RWPE2 (cell line): ENCODE measurements around the gene RPL15.

Source experiments
- ATAC-seq: fragments of 200-7000 bp; cut with Tn5 transposase; 3 replicates; pipeline ENCODE4 v1.9.1; 2021; ENCODE audit warnings: low read depth
- DNase-seq: peaks from one replicate; pipeline ENCODE4 v3.0.0-alpha.2; 2020; ENCODE audit warnings: low spot score
- H3K27ac ChIP-seq: fragments of 450-650 bp; 2 replicates; pipeline ENCODE4 v1.5.1; 2017; ENCODE audit warnings: mild to moderate bottlenecking; ENCODE audit not compliant: poor library complexity, severe bottlenecking
- H3K27me3 ChIP-seq: fragments of 250-450 bp; sonication (Bioruptor Pico); 2 replicates; pipeline ENCODE4 v1.5.1; 2021; ENCODE audit warnings: mild to moderate bottlenecking, moderate library complexity; ENCODE audit not compliant: insufficient read depth, poor library complexity, severe bottlenecking
- H3K36me3 ChIP-seq: fragments of 250-450 bp; sonication (Bioruptor Pico); 2 replicates; pipeline ENCODE4 v1.5.1; 2020; ENCODE audit warnings: low read depth, mild to moderate bottlenecking, moderate library complexity
- H3K4me1 ChIP-seq: fragments of 250-450 bp; sonication (Bioruptor Pico); 2 replicates; pipeline ENCODE4 v1.5.1; 2021; ENCODE audit warnings: mild to moderate bottlenecking, moderate library complexity; ENCODE audit not compliant: insufficient read depth, poor library complexity, severe bottlenecking
- H3K4me3 ChIP-seq: fragments of 250-450 bp; sonication (Bioruptor Pico); 2 replicates; pipeline ENCODE4 v1.5.1; 2021; ENCODE audit warnings: mild to moderate bottlenecking, moderate library complexity; ENCODE audit not compliant: severe bottlenecking
- H3K9me3 ChIP-seq: fragments of 250-450 bp; sonication (Bioruptor Pico); 2 replicates; pipeline ENCODE4 v1.5.1; 2021; ENCODE audit warnings: mild to moderate bottlenecking, moderate library complexity; ENCODE audit not compliant: severe bottlenecking
- TF ChIP-seq, protein P1 (sequence below): fragments of 450-650 bp; IDR thresholded peaks from one replicate; pipeline ENCODE4 v1.5.1; 2017; ENCODE audit warnings: mild to moderate bottlenecking, moderate library complexity; ENCODE audit not compliant: poor library complexity, severe bottlenecking

The RPL15 gene

DNA sequence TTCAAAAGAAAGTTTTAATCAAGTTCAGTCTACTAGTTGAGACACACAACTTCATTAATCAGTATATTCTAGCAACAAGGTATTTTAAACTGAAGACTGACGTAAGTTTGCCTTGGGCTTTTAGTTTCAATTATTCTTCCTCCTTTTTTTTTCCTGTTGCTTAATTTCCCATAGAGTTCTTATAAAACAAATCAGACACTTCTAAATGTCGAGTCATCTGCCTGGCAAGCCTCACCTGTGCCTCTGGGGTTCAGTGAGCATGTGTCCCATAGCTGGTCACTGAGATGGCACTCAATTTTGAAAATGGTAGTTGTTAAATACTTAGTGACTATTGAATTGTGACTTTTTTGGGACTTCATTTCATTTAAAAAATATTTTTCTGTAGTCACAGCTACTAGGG lies 27.5 kb upstream of the RPL15 start:
- no peaks in the 10 kb centered on the region for H3K9me3 ChIP-seq
- H3K4me3 ChIP-seq, result no peak overlapping the region
- H3K27ac ChIP-seq, result no peak overlapping the region
- no peak for ATAC-seq
- TF ChIP-seq, protein P1, sequence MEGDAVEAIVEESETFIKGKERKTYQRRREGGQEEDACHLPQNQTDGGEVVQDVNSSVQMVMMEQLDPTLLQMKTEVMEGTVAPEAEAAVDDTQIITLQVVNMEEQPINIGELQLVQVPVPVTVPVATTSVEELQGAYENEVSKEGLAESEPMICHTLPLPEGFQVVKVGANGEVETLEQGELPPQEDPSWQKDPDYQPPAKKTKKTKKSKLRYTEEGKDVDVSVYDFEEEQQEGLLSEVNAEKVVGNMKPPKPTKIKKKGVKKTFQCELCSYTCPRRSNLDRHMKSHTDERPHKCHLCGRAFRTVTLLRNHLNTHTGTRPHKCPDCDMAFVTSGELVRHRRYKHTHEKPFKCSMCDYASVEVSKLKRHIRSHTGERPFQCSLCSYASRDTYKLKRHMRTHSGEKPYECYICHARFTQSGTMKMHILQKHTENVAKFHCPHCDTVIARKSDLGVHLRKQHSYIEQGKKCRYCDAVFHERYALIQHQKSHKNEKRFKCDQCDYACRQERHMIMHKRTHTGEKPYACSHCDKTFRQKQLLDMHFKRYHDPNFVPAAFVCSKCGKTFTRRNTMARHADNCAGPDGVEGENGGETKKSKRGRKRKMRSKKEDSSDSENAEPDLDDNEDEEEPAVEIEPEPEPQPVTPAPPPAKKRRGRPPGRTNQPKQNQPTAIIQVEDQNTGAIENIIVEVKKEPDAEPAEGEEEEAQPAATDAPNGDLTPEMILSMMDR, result no peak
- H3K36me3 ChIP-seq, result peaks cover 29% of the 10 kb centered on the region
- no peaks in the 10 kb centered on the region for H3K27me3 ChIP-seq
- DNase-seq, result no peak
- H3K4me1 ChIP-seq, result peaks cover 10% of the 10 kb centered on the region

DNA sequence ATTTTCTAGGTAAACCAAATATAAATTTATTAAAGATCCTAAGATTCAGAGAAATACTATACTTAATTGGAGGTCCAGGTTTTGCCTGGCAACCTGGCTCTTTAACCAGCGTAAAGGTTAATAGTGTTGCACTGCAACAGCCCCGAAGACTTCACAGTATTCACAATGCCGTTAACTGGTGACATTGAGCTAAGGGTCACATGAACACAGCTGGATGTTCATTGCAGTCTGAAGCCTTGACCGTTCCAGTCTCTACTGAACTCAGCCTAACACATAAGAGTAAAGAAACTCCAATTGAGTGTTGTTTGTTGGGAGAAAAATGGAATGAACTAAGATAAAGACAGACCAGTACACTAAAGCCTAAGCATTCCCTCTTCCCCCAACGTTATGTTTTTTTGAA lies 27.0 kb upstream of the RPL15 start:
- H3K4me1 ChIP-seq, result peaks cover 8% of the 10 kb centered on the region
- H3K9me3 ChIP-seq, result no peaks in the 10 kb centered on the region
- H3K4me3 ChIP-seq, result no peak overlapping the region
- ATAC-seq (no peak), DNase-seq (no peak)
- TF ChIP-seq, protein P1, result no peak
- no peak overlapping the region for H3K27ac ChIP-seq
- H3K36me3 ChIP-seq, result peaks cover 29% of the 10 kb centered on the region
- no peaks in the 10 kb centered on the region for H3K27me3 ChIP-seq

DNA sequence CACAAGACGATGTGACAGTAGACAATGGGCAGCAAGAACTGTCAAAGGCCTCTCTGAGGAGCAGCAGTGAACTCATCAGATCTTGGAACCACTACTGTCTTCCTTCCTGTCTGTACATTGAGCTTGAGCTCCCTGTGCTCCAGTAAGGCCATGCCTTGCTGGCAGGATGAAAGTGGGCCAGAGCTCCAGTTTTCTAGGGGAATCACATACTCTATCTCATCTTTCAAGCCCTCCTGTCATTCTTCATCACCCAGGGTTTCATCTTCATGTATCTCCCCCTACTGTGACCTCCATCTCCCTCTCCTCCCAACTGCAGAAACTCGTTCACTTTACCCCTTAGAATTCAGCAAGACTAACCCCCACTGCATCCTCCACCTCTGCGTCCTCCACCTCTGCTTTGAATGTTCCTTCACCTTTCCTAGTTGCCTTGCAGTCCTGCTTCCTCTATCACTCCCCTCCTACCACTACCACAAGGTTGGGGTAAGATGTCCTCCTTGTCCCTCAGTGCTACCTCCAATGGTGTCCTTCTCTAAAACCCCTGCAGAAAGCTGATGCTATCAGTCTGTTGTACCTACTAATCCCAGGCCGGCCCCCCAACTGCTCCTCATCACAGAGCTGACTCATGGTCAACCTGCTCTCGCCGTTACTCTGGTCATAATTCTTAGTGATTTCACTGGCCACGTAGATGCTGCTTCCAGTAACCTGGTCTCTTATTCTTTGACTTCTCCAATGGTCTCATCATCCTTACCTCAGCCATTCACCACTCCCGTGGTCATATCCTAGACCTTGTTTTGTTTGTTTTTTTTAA lies 22.5 kb upstream of the RPL15 start:
- H3K27ac ChIP-seq, result no peak overlapping the region
- no peak overlapping the region for H3K4me3 ChIP-seq
- TF ChIP-seq, protein P1, result no peak
- H3K27me3 ChIP-seq, result no peaks in the 10 kb centered on the region
- DNase-seq (no peak), ATAC-seq (peak; percentile 42; the same call in 1 of the 3 replicates)
- H3K36me3 ChIP-seq, result peaks cover 30% of the 10 kb centered on the region
- H3K4me1 ChIP-seq, result no peaks in the 10 kb centered on the region
- H3K9me3 ChIP-seq, result no peaks in the 10 kb centered on the region

DNA sequence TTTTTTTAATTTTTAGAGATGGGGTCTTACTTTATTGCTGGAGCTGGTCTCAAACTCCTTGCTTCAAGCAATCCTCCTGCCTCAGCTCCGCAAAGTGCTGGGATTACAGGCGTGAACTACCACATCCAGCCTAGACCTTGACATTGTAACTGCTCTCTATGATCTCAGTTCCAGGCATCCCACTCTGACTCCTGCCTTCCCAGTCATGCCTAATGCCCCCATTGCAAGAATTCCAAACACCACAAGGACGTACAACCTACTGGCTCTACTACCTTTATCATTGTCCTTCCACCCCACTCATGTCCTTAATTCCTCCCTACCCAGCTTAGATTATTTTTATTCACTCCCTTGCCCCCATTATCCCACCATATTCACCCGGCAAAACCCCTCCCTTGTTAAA lies 21.8 kb upstream of the RPL15 start:
- Histone ChIP-seq H3K9me3 (no peaks in the 10 kb centered on the region), H3K36me3 (peaks cover 30% of the 10 kb centered on the region), H3K27ac (no peak overlapping the region), H3K4me1 (no peaks in the 10 kb centered on the region), H3K27me3 (no peaks in the 10 kb centered on the region), H3K4me3 (no peak overlapping the region)
- DNase-seq, result no peak
- TF ChIP-seq, protein P1, result no peak
- ATAC-seq, result no peak

DNA sequence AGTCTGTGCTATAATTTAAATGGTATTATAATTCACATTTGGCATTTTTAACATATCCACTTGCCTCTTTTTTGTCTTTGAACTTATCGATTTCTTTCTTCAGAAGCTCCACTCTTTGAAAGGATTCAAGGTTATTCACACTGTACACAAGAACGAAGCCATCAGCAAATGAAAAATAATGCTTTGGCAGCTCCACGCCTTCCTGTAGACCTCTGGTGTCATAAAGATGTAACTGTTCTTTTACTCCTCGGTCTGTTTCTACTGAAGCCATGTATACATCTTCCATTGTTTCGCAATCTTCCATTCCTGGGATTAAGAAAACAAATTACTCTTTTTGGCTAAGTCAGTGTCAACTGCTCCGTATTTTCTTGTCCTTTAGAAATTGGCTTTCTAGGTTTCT lies 16.2 kb upstream of the RPL15 start:
- H3K4me3 ChIP-seq, result no peak overlapping the region
- H3K4me1 ChIP-seq, result no peaks in the 10 kb centered on the region
- no peak overlapping the region for H3K27ac ChIP-seq
- H3K36me3 ChIP-seq, result peaks cover 36% of the 10 kb centered on the region
- H3K9me3 ChIP-seq, result no peaks in the 10 kb centered on the region
- H3K27me3 ChIP-seq, result no peaks in the 10 kb centered on the region
- TF ChIP-seq, protein P1, result no peak
- ATAC-seq (no peak), DNase-seq (no peak)
